Activated T-cell treated with anti-CD3 and anti-CD28 coated beads for 24 hours (primary cell): ENCODE results near the gene EMP1.

Source experiments
- DNase-seq: peaks from one replicate; pipeline ENCODE4 v3.0.0-alpha.2; 2020; ENCODE audit warnings: low read depth

The EMP1 gene

GRCh38 chr12:13173012-13173932 lies 23.3 kb upstream of the EMP1 start:
- no peak for DNase-seq

- DNase-seq = no peak
Measured at GRCh38 chr12:13175499-13175898, 21.0 kb upstream of the EMP1 start.

- DNase-seq = no peak
Measured at GRCh38 chr12:13176256-13176655, 20.3 kb upstream of the EMP1 start.

- no peak for DNase-seq
Measured at GRCh38 chr12:13177373-13177772, 19.2 kb upstream of the EMP1 start.

- DNase-seq = no peak
Measured at GRCh38 chr12:13177906-13178305, 18.6 kb upstream of the EMP1 start.

- DNase-seq = no peak
Measured at GRCh38 chr12:13178568-13179210, 17.8 kb upstream of the EMP1 start.

- DNase-seq = peak; percentile 49
Measured at GRCh38 chr12:13179211-13180074, 17.1 kb upstream of the EMP1 start.

- no peak for DNase-seq
Measured at GRCh38 chr12:13181375-13182070, 15.0 kb upstream of the EMP1 start.

GRCh38 chr12:13182881-13183280 lies 13.6 kb upstream of the EMP1 start:
- DNase-seq = no peak

- DNase-seq = no peak
Measured at GRCh38 chr12:13183620-13184019, 12.9 kb upstream of the EMP1 start.

- DNase-seq = no peak
Measured at GRCh38 chr12:13186302-13186701, 10.2 kb upstream of the EMP1 start.

GRCh38 chr12:13187399-13187798 lies 9.1 kb upstream of the EMP1 start:
- no peak for DNase-seq

GRCh38 chr12:13189264-13189663 lies 7.3 kb upstream of the EMP1 start:
- no peak for DNase-seq

GRCh38 chr12:13190275-13190674 lies 6.3 kb upstream of the EMP1 start:
- no peak for DNase-seq

GRCh38 chr12:13192719-13193118 lies 3.8 kb upstream of the EMP1 start:
- DNase-seq = no peak

GRCh38 chr12:13193505-13194231 lies 2.9 kb upstream of the EMP1 start:
- no peak for DNase-seq

- DNase-seq = no peak
Measured at GRCh38 chr12:13194401-13195110, 2.0 kb upstream of the EMP1 start.

- no peak for DNase-seq
Measured at GRCh38 chr12:13195250-13195649, 1.3 kb upstream of the EMP1 start.

- DNase-seq = no peak
Measured at GRCh38 chr12:13195785-13196129, 769 bp upstream of the EMP1 start.

- DNase-seq = no peak
Measured at GRCh38 chr12:13197032-13197431, 506 bp downstream of the EMP1 start.
